CD14-positive monocyte (primary cell): ENCODE data around the gene COL4A2. TPM values are rescaled to one million over a fixed set of nuclear protein-coding genes. Genes with fewer than 3 reads are reported as not detected.

ENCODE experiments used
- DNase-seq, 3 donors: peaks; one replicate each; pipeline ENCODE4 v3.0.0-alpha.2; 2011 to 2022
- H2AFZ ChIP-seq: 2 replicates; pipeline ENCODE4 v1.6.0; 2012; ENCODE audit warnings: mild to moderate bottlenecking, low read depth, low read length, inconsistent platforms; ENCODE audit not compliant: insufficient read depth, poor library complexity, severe bottlenecking
- H3K27ac ChIP-seq, 2 donors: 1 replicate in 1 of 2; 2 replicates in 1 of 2; pipeline ENCODE4 v1.5.1; 2012 to 2013; ENCODE audit warnings: low read length in 2 of 2, control low read depth in 1 of 2, inconsistent platforms in 1 of 2, low read depth in 1 of 2, mild to moderate bottlenecking in 1 of 2
- H3K27me3 ChIP-seq, 2 donors: one replicate each; pipeline versions ENCODE4 v1.6.0 to v1.6.1; 2011 to 2013; ENCODE audit warnings: low read length in 2 of 2; ENCODE audit not compliant: control insufficient read depth in 2 of 2, insufficient read depth in 2 of 2
- H3K36me3 ChIP-seq, 2 donors: replicated peaks in 1 of 2; 1 replicate in 1 of 2; 2 replicates in 1 of 2; pipeline versions ENCODE4 v1.5.1 to v1.6.1; 2012 to 2013; ENCODE audit warnings: low read length in 2 of 2, control low read depth in 1 of 2, inconsistent platforms in 1 of 2, mild to moderate bottlenecking in 1 of 2; ENCODE audit not compliant: insufficient read depth in 2 of 2, control insufficient read depth in 1 of 2
- H3K4me1 ChIP-seq, 2 donors: 1 replicate in 1 of 2; 2 replicates in 1 of 2; pipeline versions ENCODE4 v1.5.1 to v1.6.1; 2012 to 2013; ENCODE audit warnings: low read length in 2 of 2, control low read depth in 1 of 2, inconsistent platforms in 1 of 2, mild to moderate bottlenecking in 1 of 2, moderate library complexity in 1 of 2; ENCODE audit not compliant: insufficient read depth in 2 of 2, control insufficient read depth in 1 of 2
- H3K4me2 ChIP-seq: replicated peaks from 2 replicates; pipeline ENCODE3; 2012; ENCODE audit warnings: low read length, moderate library complexity, mild to moderate bottlenecking; ENCODE audit not compliant: poor library complexity, severe bottlenecking; ENCODE audit errors: extremely low read depth
- H3K4me3 ChIP-seq, 3 experiments: fragments of 200-600 bp in 1 of 3; sonication (generic) in 1 of 3; replicated peaks in 1 of 3; 1 replicate in 2 of 3; 2 replicates in 1 of 3; pipeline ENCODE4 v1.5.1; 2011 to 2013; ENCODE audit warnings: low read length in 3 of 3, mild to moderate bottlenecking in 3 of 3, control low read depth in 2 of 3, low read depth in 2 of 3, inconsistent platforms in 1 of 3, moderate library complexity in 1 of 3
- H3K79me2 ChIP-seq: 2 replicates; pipeline ENCODE4 v1.6.0; 2012; ENCODE audit warnings: mild to moderate bottlenecking, control low read depth, inconsistent platforms, low read length, moderate library complexity; ENCODE audit not compliant: insufficient read depth
- H3K9ac ChIP-seq: 2 replicates; pipeline ENCODE4 v1.6.0; 2017; ENCODE audit warnings: low read length, mild to moderate bottlenecking; ENCODE audit not compliant: insufficient read depth, poor library complexity, severe bottlenecking
- H3K9me3 ChIP-seq, 2 donors: replicated peaks in 1 of 2; 1 replicate in 1 of 2; 2 replicates in 1 of 2; pipeline versions ENCODE4 v1.5.1 to v1.6.1; 2012 to 2013; ENCODE audit warnings: low read length in 2 of 2, control low read depth in 1 of 2; ENCODE audit not compliant: control insufficient read depth in 1 of 2, insufficient read depth in 1 of 2
- H4K20me1 ChIP-seq: 2 replicates; pipeline ENCODE4 v1.6.0; 2012; ENCODE audit warnings: mild to moderate bottlenecking, low read length, control low read depth, moderate library complexity; ENCODE audit not compliant: insufficient read depth
- H3K27ac Mint-ChIP-seq, 7 donors: one replicate each; pipeline ENCODE4 v1.8.0; 2020; ENCODE audit warnings: mild to moderate bottlenecking in 7 of 7, mixed read lengths in 7 of 7, moderate library complexity in 6 of 7, inconsistent platforms in 2 of 7
- H3K27me3 Mint-ChIP-seq, 3 donors: one replicate each; pipeline ENCODE4 v1.8.0; 2021 to 2022; ENCODE audit warnings: low read depth in 3 of 3, mild to moderate bottlenecking in 3 of 3, mixed read lengths in 3 of 3, moderate library complexity in 3 of 3, inconsistent platforms in 1 of 3
- H3K36me3 Mint-ChIP-seq, 2 donors: one replicate each; pipeline ENCODE4 v1.8.0; 2020; ENCODE audit warnings: mixed read lengths in 2 of 2, inconsistent platforms in 1 of 2, mild to moderate bottlenecking in 1 of 2
- H3K4me1 Mint-ChIP-seq: one replicate; pipeline ENCODE4 v1.8.0; 2020; ENCODE audit warnings: mild to moderate bottlenecking, mixed read lengths
- H3K4me3 Mint-ChIP-seq, 2 donors: one replicate each; pipeline ENCODE4 v1.8.0; 2020; ENCODE audit warnings: mild to moderate bottlenecking in 2 of 2, mixed read lengths in 2 of 2, moderate library complexity in 1 of 2
- H3K9me3 Mint-ChIP-seq, 7 donors: one replicate each; pipeline ENCODE4 v1.8.0; 2020 to 2022; ENCODE audit warnings: mixed read lengths in 7 of 7, mild to moderate bottlenecking in 6 of 7, moderate library complexity in 6 of 7, inconsistent platforms in 2 of 7
- CTCF ChIP-seq: fragments of 200-600 bp; IDR thresholded peaks from one replicate; pipeline ENCODE4 v1.8.0; 2022; ENCODE audit warnings: antibody characterized with exemption, mild to moderate bottlenecking
- WGBS: methylation state at CpG from one replicate; pipeline ENCODE4 v1.1.5; 2013; ENCODE audit warnings: missing lambda C conversion rate; ENCODE audit not compliant: insufficient coverage; 5-methylcytosine and 5-hydroxymethylcytosine counted together
- intact Hi-C, 2 donors: fragments of 100-400 bp; cut with micrococcal nuclease; formaldehyde crosslinking; loops; one replicate each; pipeline versions ENCODE4 v1.15.0 to v1.15.1; 2023
- polyA plus RNA-seq, 3 donors: library from polyadenylated mRNA; depleted of rRNA in 1 of 3; unstranded in 2 of 3; stranded (reverse) in 1 of 3; fragments of 300-500 nt in 2 of 3; fragments of >200 nt in 1 of 3; fragmentation: Illumina TruSeq in 2 of 3; gene quantifications; 1 replicate in 2 of 3; 2 replicates in 1 of 3; pipeline ENCODE4 v1.2.3, GENCODE V29; 2012 to 2021

COL4A2 gene
- polyA plus RNA-seq, 3 donors = not detected

- no peak overlapping the region for H3K27ac ChIP-seq
- peaks cover 15 to 20% of the 10 kb centered on the region in 2 donors for H3K4me1 ChIP-seq
- H3K36me3 Mint-ChIP-seq = peaks cover 0 to 5% of the 10 kb centered on the region in 2 donors
- 80% methylated on average over 10 of the region's 18 CpGs for WGBS
- H3K36me3 ChIP-seq = no peaks in the 10 kb centered on the region
- no peaks in the 10 kb centered on the region for H3K9me3 Mint-ChIP-seq
- DNase-seq = no peak
- H3K27me3 Mint-ChIP-seq = peaks cover 4 to 9% (median 7%) of the 10 kb centered on the region in 3 donors
- TF ChIP-seq CTCF = no peak
- H3K4me1 Mint-ChIP-seq = peaks cover 18% of the 10 kb centered on the region
- H3K9ac ChIP-seq = no peak overlapping the region
- H3K27ac Mint-ChIP-seq = no peak overlapping the region
- no peak overlapping the region for H3K4me3 ChIP-seq
- no peaks in the 10 kb centered on the region for H3K9me3 ChIP-seq
- H3K79me2 ChIP-seq = no peaks in the 10 kb centered on the region
- no peaks in the 10 kb centered on the region for H4K20me1 ChIP-seq
- H3K27me3 ChIP-seq = no peaks in the 10 kb centered on the region
- no peak overlapping the region for H3K4me2 ChIP-seq
- H2AFZ ChIP-seq = no peak overlapping the region
- intact Hi-C loops = no loop called here
- H3K4me3 Mint-ChIP-seq = no peak overlapping the region
Observed at GRCh38 chr13:110475550-110476219, 168.6 kb downstream of the COL4A2 start.

GRCh38 chr13:110476220-110476617 is 169.1 kb downstream of the COL4A2 start:
- Mint-ChIP-seq H3K9me3 (no peaks in the 10 kb centered on the region), H3K4me3 (no peak overlapping the region), H3K36me3 (no peaks in the 10 kb centered on the region), H3K27ac (no peak overlapping the region), H3K4me1 (peaks cover 12% of the 10 kb centered on the region), H3K27me3 (peaks cover 1 to 6% (median 3%) of the 10 kb centered on the region in 3 donors)
- Histone ChIP-seq H3K9ac (no peak overlapping the region), H2AFZ (no peak overlapping the region), H3K4me1 (peaks cover 9 to 15% of the 10 kb centered on the region in 2 donors), H3K36me3 (no peaks in the 10 kb centered on the region), H3K27ac (no peak overlapping the region), H3K9me3 (no peaks in the 10 kb centered on the region), H3K4me2 (no peak overlapping the region), H3K79me2 (no peaks in the 10 kb centered on the region), H3K4me3 (no peak overlapping the region), H4K20me1 (no peaks in the 10 kb centered on the region), H3K27me3 (no peaks in the 10 kb centered on the region)
- DNase-seq = no peak
- TF ChIP-seq CTCF = no peak
- 91% methylated on average over 10 of the region's 12 CpGs for WGBS
- intact Hi-C loops = no loop called here
